ENCODE measurements around the gene CAMK1D.
"Not testable (repeated sequence)": the region's sequence is repeated elsewhere in the genome, so short reads cannot be mapped to it uniquely, and the experiment has no call there.

Gene CAMK1D

DNA sequence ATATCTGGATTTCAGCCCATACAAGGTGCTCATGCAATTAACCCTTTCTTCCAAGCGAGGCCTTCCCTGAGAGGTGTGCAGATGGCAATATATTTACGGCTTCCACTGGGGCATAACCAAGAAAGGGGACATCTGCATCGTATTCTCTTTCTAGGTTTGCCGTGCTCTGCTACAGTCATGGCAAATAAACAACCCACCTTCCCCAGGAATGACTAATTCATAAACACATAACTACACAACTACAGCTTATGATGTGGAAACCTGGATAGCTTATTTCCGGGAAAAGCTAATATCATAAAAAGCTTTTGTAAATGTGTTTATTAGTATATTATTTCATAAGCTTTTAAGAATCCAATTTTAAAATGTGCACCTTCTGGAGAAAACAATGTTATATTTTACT lies 120.0 kb downstream of the CAMK1D start:
- no peak for DNase-seq (ENCODE audit: low read depth)

DNA sequence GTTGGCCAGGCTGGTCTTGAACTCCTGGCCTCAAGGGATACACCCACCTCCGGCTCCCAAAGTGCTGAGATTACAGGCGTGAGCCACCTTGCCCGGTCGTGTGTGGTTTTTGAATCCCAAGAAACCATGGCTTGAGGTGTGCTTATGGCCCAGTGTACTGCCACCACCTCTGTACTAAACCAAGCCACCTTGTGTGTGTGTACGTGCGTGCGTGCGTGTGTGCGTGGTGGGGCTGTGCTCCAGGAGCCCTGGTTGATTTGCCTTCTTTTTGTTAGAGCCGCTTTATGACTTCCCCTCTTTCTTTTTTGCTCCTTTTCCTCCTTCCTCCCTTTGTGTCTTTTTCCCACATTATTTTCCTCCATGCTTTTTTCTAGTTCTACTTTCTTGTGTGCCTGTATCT lies 121.4 kb downstream of the CAMK1D start:
- no peak for DNase-seq (ENCODE audit: low read depth)

DNA sequence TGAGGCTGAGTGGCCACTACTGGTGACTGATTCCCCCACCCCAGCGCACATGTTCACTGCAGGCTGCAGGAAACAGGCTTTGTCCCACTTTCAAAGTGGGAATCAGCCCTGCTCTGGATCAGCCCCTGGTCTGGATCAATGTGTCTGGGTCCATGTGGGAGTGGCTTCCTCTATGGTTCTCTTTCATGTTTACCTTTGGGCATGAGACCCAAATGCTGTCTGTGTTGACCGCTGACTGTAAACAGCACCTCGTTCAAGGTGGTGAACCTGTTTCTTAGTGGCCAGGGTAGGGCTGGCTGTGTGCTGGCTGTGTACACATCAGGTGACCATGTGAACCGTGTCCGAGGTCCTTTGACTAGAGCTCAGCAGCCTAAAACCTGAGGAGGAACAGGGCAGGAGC lies 121.8 kb downstream of the CAMK1D start:
- no peak for DNase-seq (ENCODE audit: low read depth)

DNA sequence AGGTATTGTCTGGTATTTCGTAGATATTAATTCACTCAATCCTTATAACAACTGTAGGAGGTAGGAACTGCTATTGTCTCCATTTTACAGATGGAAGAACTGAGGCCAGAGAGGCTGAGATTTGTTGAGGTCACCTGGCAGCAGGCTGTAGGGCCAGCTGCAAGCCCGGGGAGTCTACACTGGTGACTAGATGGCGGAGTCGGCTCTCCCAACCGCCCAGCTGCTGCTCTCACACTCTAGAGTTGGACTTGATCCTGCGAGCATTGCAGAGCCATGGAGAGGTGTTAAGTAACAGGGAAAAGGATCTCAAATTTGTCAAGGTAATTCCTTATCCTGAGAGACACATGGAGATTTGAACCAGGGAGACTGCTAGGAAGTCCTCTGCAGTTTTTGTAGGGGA lies 124.1 kb downstream of the CAMK1D start:
- DNase-seq (ENCODE audit: low read depth), result no peak

DNA sequence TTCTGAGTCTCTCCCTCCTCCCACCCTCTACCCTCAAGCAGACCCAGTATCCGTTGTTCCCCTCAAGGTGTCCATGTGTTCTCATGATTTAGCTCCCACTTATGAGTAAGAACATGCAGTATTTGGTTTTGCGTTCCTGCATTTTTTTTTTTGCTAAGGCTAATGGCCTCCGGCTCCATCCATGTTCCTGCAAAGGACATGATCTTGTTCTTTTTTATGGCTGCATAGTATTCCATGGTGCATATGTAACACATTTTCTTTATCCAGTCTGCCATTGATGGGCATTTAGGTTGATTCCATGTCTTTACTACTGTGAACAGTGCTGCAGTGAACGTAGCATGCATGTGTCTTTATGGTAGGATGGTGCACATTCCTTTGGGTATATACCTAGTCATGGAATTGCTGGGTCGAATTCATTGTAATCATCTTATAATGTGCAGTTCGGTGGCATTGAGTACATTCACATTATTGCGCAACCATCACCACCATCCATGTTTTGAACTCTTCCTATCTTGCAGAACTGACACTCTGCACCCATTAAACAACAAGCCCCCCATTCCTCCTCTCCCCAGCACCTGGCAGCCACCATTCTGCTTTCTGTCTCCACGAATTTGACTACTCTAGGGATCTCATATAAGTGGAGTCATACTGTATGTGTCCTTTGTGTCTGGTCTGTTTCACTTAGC lies 125.5 kb downstream of the CAMK1D start:
- DNase-seq (ENCODE audit: low read depth), result no peak

DNA sequence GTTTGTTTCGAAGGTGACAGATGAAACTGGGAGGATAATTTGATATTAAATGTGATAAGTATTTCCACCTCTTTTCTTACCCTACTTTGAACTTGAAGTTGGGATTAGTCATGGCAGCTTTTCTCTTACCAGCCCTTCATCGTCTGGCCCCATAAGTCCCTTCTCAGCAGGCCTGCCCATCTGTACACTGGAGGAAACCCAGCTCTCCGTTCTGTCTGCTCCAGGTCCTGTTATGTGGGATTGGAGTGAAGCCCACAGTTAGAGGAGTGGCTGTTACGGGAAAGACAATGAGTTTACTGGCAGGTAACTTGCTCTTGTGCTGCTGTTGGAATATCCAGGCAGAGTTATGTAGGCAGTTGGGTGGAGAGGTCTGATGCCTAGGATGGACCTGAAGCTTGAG lies 127.3 kb downstream of the CAMK1D start:
- no peak for DNase-seq (ENCODE audit: low read depth)

DNA sequence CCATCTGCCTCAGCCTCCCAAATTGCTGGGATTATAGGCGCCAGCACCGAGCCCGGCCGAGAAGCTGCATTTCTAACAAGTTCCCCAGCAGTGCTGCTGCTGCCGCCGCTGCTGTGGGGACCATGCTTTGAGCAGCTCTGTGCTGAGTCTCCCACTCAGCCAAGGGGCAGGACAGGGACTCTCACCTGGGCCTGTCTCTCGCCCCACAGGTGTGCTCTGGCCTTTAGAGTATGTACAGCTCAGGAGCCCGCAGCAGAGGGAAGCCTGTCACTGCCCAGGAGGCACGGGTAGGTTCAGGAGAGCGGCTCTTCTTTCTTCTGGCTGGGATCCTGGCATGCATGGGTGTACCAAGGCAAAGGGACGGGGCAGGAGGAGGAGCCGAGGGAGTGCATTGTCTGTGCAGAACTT lies 130.1 kb downstream of the CAMK1D start:
- DNase-seq (ENCODE audit: low read depth), result no peak

DNA sequence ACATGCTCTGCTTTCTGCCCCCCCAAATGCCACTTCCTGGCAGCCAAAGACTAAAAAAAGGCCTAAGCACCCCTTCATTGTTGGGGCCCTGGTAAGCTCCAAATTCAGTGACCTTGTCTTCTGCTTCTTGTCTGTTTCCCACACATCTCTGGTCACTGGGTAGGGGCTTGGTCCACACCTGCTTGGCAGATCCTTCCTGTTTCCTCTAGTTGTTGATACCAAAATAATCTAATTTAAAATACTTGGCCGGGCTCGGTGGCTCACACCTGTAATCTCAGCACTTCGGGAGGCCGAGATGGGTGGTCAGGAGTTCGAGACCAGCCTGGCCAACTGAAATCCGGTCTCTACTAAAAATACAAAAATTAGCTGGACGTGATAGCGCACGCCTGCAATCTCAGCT lies 130.6 kb downstream of the CAMK1D start:
- DNase-seq (ENCODE audit: low read depth), result no peak

DNA sequence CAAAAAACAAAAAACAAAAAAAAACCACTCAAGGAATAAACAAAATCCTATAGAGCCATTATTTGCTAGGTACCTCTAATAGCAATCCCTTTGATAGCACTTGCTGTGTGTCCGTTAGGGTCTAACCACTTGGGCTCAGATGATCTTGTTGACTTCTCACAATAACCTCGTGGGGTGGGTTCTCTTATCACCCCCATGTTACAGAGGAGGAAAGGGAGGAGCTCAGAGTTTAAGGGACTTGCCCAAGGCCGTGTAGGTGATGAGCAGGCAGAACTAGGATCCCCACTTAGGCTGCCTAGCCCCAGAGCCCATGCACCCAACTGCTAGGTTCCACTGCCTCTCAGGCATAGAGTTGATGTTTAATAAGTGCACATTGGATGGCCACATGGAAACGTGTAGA lies 131.1 kb downstream of the CAMK1D start:
- no peak for DNase-seq (ENCODE audit: low read depth)

DNA sequence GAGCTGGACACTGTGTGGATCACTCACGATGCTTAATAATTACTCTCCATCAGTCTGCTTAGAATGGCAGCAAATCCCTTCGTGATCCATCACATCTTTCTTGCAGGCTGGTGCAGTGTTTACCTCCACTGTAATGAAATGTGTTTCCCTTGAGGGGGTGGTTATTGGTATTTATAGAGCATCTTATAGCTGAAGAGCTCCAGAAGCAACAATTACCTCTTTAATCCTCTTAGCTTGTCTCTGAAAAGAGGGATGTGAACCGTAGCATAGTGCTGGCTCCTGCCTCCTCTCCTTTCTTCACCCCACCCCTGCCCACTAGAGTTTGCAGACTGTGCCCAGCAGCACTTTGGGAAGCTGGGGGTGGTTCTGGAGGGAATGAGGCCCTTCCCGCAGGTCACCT lies 132.6 kb downstream of the CAMK1D start:
- DNase-seq (ENCODE audit: low read depth), result no peak

DNA sequence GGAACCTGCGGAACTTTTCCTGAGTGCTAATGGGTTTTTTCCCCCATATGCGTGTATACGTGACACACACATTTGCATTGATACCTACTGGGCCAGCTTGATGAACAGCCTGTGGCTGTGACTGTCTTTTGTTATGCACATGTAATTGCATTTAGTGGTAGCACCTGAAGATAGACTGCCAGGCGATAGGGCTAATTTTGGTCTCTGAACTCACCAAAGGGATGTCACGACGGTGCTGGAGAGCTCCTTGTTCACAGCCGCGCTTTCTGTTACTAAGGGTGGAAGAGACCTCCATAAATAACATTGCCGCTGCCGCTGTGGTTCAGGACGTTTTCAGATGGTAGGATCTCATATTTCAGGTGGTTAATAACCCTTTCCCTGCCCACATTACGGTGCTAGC lies 133.2 kb downstream of the CAMK1D start:
- no peak for DNase-seq (ENCODE audit: low read depth)

DNA sequence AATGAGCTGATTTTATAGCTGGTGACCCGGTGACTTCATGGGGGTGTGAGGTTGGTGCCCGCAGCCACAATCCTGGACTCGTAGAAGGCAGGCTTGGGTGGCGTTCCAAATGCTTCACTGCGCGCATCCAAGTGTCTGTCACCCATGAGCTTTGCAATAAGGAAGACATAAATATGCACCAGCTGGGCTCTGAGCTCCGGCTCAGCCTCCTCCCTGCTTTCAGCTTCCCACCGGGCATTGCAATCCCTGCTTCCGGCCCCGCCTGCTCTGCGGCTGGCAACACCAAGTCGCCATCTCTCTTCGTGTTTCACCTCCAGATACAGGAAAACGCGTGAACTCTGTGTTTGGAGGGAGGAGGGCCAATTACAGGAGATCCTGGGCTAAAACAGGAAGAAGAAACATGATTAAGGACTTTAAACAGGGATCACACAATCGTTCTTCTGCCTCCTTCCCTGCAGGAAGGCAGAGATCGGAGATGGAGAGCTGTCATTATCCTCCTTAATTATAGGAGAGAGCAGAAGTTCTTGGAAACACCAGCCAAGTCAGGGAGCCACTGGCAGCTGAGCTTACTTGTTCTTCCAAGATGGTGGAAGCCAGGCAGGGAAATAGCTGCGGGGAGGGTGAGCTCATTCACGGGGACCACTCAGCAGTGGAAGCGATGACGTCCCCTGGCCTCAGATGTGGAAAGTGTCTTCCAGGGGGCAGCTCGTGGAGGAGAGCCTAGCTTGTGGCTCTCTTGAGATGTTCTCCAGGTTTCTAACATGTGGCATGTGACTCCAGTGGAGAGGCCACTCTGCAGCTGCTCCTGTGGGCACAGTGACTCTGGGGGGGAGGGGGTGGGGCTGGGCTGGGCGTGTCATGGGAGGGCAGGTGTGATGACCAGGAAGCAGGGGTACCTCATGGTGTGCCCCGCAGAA lies 134.9 kb downstream of the CAMK1D start:
- no peak for DNase-seq (ENCODE audit: low read depth)

DNA sequence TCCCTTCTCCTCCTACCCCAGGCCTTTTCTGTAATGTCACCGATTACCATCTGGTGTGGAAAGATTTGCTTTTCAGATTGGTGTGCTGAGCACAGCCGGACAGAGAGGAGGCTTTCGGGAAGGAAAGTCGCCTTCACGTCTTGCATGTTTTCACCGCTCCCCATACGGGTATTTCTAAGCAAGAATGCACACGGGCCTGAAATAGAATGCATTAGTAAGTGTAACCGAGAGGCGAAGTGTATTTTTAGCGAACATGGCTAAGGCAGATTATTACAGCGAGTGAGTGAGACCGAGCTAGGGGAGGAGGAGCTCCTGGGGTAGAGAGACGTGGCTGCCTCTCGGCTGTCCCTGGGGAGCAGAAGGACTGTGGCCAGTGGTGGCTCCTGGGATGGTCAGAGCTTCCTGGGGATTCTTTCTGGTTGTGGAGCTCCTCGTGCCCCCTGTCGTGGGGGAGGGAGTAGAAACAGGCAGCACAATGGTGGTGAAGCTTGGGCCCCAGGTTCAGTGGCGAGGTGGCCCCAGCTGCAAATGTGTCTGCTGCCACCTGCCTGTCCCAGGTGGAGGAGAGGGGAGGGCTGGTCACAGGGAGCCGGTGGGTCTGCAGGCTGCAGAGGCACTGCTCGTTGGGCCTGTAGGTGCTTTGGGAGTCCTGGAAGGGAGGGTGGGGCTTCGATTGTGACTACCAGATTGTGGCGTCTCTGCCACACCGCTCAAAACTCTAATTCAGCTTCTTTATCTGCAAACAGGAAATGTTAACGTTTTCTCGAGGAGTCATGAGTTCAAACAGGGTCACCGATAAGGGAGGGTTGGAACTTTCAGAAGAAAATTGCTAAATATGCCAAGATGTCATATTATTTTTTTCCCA lies 135.8 kb downstream of the CAMK1D start:
- DNase-seq (ENCODE audit: low read depth), result peak; percentile 5

DNA sequence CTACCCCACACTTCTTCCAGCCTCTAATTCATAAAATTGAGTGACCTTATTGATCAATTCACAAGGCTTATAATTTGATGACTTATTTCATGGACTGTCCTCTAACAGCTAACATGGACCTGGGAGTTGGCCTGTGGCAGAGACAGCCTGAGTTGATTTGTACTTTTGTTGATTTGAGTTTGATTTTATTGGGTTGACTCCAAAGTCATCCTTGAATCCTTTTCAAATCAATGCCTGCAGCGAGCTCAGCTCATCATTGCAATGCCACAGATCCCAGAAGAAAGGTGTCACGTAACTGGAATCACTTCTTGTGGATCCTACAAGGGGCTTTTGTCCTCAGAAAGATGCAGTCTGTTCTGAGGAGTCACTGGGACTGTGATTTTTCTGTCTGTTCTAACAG lies 138.0 kb downstream of the CAMK1D start:
- no peak for DNase-seq (ENCODE audit: low read depth)

DNA sequence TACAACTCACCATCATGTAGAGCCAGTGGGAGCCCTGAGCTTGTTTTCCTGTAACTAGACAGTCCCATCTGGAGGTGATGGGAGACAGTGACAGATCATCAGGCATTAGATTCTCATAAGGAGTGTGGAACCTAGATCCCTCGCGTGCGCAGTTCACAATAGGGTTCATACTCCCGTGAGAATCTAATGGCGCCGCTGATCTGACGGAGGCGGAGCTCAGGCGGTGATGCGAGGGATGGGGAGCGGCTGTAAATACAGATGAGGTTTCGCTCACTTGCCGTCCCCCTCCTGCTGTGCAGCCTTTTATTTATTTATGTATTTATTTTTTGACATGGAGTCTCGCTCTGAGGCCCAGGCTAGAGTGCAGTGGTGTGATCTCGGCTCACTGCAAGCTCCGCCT lies 139.3 kb downstream of the CAMK1D start:
- DNase-seq (ENCODE audit: low read depth), result no peak

DNA sequence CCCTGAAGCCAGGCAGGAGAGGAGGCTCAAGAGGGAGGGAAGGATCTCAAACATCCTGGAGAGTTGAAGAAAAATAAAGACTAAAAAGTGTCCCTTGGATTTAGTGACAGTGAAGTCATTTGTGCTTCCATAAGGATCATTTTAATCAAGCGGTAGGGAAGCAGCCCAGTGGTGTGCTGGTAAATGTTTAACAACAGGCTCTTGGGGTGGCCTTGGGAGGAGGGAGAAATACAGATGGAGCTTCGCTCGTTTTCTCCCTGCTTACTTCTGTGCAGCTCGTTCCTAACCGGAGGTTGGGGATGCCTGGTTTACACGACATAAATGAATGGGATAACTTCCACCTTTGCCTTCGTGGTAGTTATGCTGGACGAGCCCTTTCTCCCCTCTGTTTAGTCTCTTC lies 140.0 kb downstream of the CAMK1D start:
- DNase-seq (ENCODE audit: low read depth), result no peak

DNA sequence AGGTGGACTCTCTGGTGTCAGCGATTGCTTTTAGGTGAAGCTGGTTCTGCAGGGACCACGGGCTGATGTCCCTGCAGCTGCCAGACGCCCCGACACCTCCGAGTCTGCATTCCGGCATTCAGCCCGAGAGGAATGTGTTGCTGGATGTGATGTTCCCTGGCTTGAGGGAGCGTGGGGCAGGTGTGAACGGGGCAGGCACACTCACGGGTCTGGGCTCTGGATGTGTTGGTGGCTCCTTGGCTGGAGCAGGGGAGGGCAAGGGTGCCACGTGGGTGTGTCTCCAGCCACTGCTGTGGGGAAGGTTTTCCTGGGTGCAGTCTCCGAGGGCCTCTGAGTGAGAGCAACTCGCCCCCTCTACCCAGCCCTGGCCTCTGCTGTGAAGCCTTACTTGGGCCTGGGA lies 140.5 kb downstream of the CAMK1D start:
- no peak for DNase-seq (ENCODE audit: low read depth)

DNA sequence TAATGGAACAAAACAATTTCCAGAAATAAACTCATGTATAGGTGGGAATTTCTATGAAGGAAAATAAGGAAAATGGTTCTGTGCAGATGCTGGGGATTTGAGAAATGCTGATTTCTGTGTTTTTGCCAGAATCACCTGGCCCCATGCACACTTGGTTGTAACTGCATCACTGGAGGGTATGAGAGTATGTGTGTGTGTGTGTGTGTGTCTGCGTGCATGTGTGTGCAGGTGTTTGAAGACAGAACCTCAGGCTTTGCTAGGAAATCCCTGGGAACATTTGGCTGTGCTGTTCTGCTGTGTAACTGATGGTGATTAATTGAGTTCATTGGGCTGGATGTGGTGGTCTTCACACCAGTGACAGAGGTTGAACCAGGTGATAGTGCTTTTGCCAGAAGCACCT lies 141.6 kb downstream of the CAMK1D start:
- DNase-seq (ENCODE audit: low read depth), result no peak

DNA sequence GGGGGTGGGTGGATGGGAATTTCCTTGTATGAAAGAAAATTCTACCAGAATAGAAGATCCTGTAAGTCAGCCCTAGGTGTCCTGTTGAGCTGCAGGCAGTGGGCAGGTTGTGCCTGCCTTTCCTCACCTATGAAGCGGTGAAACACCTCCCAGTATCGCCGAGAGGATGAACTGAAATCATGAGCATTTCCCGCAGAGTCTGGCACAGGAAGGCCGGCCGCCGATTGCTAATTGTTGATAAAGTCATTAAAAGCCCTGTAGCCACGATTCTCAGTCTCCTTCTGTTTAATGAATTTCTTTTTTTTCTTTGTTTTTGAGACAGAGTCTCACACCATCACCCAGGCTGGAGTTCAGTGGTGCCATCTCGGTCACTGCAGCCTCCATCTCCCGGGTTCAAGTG lies 142.1 kb downstream of the CAMK1D start:
- no peak for DNase-seq (ENCODE audit: low read depth)

DNA sequence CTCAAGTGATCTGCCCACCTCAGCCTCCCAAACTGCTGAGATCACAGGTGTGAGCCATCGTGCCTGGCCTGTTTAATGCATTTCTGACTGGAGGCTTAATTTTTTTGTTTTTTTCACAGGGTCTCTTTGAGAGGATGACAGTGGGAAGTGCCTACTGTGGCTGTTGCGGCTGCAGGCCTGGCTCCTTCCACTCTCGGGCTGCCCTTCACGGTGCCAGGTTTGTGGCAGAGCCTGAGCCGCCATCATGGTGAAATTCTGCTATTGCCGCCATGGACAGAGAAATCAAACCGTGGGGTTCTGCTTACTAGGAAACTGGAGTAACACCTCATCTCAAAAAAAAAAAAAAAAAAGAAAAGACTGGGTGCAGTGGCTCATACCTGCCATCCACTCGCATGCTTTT lies 142.7 kb downstream of the CAMK1D start:
- DNase-seq (ENCODE audit: low read depth), result no peak

DNA sequence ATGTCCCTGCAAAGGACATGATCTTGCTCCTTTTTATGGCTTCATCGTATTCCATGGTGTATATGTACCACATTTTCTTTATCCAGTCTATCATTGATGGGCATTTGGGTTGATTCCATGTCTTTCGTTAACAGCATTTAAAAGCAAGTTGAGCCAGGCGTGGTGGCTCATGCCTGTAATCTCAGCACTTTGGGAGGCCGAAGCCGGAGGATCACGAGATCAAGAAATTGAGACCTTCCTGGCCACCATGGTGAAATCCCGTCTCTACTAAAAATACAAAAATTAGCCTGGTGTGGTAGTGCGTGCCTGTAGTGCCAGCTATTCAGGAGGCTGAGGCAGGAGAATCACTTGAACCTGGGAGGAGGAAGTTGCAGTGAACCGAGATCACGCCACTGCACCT lies 147.7 kb downstream of the CAMK1D start:
- not testable (repeated sequence) for DNase-seq (ENCODE audit: low read depth)

DNA sequence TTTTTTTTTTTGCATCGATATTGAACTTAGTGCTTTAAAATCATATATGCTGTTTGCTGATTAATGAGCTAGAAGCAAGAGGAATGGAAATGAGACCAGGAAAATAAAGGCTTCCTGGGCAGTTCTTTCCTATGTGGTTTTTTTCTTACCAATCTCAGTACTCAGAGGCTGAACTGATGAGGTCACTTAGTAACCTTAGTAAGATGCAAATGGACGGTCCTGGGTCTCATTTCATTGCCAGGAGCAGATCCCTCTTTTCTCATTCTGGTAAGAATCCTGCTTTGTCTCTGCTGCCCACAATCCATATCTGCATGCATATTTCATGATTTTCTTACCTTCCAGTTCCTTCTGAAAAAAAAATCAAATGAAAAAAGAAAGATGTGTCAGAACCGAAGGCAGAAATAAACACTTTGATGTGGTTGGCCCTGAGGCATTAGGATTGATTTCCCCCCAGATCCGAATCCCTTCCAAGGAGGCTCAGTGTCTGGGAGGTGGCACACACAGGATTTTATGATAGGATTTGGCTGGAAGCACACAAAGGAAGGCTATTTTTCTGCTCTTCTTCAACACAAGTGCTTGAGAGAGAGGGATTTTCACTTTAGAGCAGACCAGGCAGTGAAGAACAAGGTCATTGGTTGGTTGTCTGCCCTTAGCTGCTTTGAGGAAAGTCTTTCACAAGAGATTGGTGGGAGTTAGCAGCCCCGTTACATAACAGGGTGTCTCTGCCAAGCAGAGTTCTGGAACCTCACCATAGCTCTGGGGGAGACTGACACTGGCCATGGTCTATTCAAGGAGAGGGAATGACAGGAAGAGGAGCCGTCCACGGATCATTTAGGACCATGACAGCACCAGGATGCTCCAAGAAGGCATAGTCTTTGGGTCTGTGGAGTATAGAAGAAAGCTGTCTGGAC lies 150.0 kb downstream of the CAMK1D start:
- no peak for DNase-seq (ENCODE audit: low read depth)
